Type B pancreatic cell (in vitro differentiated cells): ENCODE data around the gene ARL4A. TPM values are rescaled to one million over a fixed set of nuclear protein-coding genes. Genes with fewer than 3 reads are reported as not detected.
"Not testable (repeated sequence)": the region's sequence is repeated elsewhere in the genome, so short reads cannot be mapped to it uniquely, and the experiment has no call there.

Experiments
- DNase-seq: peaks from one replicate; pipeline ENCODE4 v3.0.0; 2021; ENCODE audit warnings: mixed read lengths; ENCODE audit not compliant: unreplicated experiment; ENCODE audit errors: extremely low spot score
- H3K27ac Mint-ChIP-seq: 2 replicates; pipeline ENCODE4 v1.8.0; 2021; ENCODE audit warnings: mild to moderate bottlenecking, mixed read lengths
- H3K27me3 Mint-ChIP-seq: 2 replicates; pipeline ENCODE4 v1.8.0; 2021; ENCODE audit warnings: mixed read lengths
- H3K36me3 Mint-ChIP-seq: 2 replicates; pipeline ENCODE4 v1.8.0; 2021; ENCODE audit warnings: mixed read lengths
- H3K4me1 Mint-ChIP-seq: one replicate; pipeline ENCODE4 v1.8.0; 2021; ENCODE audit warnings: mixed read lengths; ENCODE audit not compliant: unreplicated experiment
- H3K4me3 Mint-ChIP-seq: 2 replicates; pipeline ENCODE4 v1.8.0; 2021; ENCODE audit warnings: mild to moderate bottlenecking, mixed read lengths
- H3K9me3 Mint-ChIP-seq: 2 replicates; pipeline ENCODE4 v1.8.0; 2021; ENCODE audit warnings: mixed read lengths
- total RNA-seq: library from RNA; stranded (reverse); gene quantifications from 2 replicates; pipeline ENCODE4 v1.2.1, GENCODE V29; 2021; ENCODE audit warnings: low replicate concordance
- TF ChIP-seq, protein P1 (sequence below): fragments of 200-600 bp; sonication (generic); conservative IDR thresholded peaks from 2 replicates; pipeline ENCODE4 v1.5.0; 2021; ENCODE audit warnings: antibody characterized with exemption, mild to moderate bottlenecking

Gene ARL4A
- total RNA-seq, 1 donor from 2014 or later: 25.5 TPM

DNA sequence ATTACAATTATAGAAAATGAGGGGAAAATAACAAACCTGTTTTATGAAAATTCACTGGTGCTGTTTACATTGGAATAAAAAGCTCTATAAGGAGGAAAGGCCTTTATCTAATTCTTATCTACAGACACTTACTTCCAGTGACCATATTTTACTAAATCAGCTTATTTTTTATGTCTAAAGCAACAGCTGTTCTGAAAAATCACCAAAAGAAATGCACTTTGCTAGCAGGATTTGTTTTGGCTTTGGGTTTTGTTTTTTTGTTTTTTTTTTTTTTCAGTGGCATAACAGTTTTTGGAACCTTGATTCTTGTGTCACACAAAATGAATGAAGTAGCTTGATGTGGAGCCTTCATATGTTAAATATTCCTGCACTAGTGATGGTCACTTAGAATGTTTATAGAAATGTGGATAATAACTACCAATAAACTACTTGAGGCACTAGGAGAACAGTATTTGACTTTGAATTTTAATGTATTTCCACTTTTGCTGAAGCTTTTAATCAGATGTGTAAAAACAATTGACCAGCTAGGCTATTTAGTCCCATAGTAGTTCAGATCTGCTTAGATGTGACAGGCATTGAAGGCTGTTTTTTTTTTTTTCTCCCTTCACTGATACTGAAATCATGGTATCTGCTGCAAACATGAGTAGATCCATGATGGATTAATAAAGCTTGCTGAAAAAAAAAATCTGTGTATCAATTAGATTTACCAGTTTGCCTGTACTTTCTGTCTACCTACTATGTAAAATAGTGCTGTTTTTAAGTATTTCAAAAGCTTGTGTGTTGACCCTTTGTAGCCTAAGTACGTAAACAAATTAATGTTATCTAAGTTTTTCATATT, 2.8 kb downstream of the ARL4A start:
- peaks cover 6% of the 10 kb centered on the region for H3K36me3 Mint-ChIP-seq
- peaks cover 32% of the 10 kb centered on the region for H3K4me1 Mint-ChIP-seq
- no peaks in the 10 kb centered on the region for H3K27me3 Mint-ChIP-seq
- peak overlapping the region; percentile 95 for H3K4me3 Mint-ChIP-seq
- H3K9me3 Mint-ChIP-seq: no peaks in the 10 kb centered on the region
- no peak overlapping the region for H3K27ac Mint-ChIP-seq
- TF ChIP-seq, protein P1, sequence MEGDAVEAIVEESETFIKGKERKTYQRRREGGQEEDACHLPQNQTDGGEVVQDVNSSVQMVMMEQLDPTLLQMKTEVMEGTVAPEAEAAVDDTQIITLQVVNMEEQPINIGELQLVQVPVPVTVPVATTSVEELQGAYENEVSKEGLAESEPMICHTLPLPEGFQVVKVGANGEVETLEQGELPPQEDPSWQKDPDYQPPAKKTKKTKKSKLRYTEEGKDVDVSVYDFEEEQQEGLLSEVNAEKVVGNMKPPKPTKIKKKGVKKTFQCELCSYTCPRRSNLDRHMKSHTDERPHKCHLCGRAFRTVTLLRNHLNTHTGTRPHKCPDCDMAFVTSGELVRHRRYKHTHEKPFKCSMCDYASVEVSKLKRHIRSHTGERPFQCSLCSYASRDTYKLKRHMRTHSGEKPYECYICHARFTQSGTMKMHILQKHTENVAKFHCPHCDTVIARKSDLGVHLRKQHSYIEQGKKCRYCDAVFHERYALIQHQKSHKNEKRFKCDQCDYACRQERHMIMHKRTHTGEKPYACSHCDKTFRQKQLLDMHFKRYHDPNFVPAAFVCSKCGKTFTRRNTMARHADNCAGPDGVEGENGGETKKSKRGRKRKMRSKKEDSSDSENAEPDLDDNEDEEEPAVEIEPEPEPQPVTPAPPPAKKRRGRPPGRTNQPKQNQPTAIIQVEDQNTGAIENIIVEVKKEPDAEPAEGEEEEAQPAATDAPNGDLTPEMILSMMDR: no peak
- DNase-seq: no peak

DNA sequence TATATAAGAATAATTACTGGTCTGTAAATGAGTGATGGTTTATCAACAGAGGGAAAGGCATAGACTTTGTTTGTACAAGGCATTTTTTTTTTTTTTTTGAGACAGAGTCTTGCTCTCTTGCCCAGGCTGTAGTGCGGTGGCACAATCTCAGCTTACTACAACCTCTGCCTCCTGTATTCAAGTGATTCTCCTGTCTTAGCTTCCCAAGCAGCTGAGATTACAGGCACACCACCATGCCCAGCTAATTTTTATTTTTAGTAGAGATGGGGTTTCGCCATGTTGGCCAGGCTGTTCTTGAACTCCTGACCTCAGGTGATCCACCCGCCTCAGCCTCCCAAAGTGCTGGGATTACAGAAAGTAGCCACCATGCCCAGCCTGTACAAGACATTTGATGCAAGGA, 4.0 kb downstream of the ARL4A start:
- Mint-ChIP-seq H3K4me1 (peaks cover 28% of the 10 kb centered on the region), H3K4me3 (peak overlapping the region; percentile 58)
- not testable (repeated sequence) for H3K27me3 Mint-ChIP-seq, H3K27ac Mint-ChIP-seq, H3K36me3 Mint-ChIP-seq, H3K9me3 Mint-ChIP-seq, DNase-seq

DNA sequence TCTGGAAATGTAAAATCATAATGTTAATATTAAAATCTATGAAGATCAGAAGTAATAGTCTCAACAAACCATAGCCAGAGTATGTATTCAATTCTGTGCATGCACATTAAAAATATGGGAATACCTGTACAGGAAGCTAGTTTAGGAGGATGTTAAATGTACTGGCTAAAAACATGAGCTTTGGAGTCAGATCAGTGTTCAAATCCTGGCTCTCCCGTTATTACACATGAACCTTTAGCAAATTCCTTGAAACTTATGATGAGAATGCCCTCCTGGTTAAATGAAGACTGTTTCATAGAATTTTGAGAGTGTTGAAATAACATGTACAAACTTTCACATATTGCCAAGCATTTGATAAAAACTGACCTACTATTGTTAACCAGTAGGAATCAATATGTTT, 4.6 kb downstream of the ARL4A start:
- Mint-ChIP-seq H3K36me3 (peaks cover 6% of the 10 kb centered on the region), H3K4me3 (no peak overlapping the region), H3K9me3 (no peaks in the 10 kb centered on the region), H3K27me3 (no peaks in the 10 kb centered on the region), H3K4me1 (peaks cover 28% of the 10 kb centered on the region), H3K27ac (no peak overlapping the region)
- TF ChIP-seq, protein P1: no peak
- no peak for DNase-seq

DNA sequence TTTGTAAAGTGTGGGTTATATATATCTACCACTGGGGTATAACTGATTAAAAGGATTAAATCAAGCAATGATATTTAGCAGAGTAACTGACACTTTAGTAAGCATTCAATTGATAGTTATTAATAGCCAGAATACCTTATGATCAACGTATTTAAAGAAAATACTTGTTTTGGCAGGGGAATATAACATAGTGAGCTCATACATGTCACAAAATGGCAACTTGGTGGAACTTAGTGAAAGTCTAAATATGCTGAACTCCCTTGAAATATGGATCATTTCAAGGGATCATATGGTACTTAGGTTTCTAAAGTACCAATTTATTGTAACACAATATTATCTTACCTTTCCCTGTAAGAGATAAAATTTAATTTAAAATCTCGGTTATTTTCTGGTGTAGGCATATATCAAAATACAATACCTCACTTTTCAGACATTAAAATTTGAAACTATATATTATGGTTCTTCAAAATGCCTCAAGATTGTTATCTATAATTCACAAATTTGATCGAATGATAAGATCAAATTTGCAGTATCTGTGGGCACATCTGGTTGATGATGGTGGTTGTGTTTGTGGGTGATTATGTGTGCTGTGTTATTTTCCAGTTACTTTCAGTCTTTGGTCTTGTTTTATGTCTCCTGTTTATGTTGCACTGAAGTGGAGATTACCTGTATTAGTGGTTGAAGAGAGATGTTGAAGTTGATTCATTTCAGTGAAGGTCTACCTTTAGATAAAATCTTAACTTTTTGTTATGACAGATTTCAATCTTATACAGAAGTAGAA, 5.2 kb downstream of the ARL4A start:
- TF ChIP-seq, protein P1: no peak
- Mint-ChIP-seq H3K27me3 (no peaks in the 10 kb centered on the region), H3K4me1 (peaks cover 28% of the 10 kb centered on the region), H3K4me3 (peak overlapping the region; percentile 9), H3K36me3 (peaks cover 6% of the 10 kb centered on the region), H3K27ac (no peak overlapping the region), H3K9me3 (no peaks in the 10 kb centered on the region)
- DNase-seq: no peak

DNA sequence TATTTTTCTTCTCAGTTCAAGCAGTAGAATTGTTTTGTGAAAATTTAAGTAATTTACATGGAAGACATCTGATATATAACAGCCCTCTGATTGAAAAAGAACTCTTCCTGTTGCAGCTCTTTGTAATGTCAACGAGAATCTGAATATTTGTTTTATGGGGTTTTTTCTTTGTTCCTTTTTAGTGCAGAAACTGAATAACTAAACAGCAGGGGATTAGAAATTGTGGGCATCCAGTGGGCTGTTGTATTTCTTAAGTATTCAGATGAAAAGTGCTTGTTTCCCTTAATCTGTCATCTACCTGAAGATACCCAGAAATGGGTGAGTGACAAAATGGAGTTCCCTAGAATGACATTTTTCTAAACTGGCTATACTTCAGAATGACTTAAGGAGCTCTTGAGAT, 7.4 kb downstream of the ARL4A start:
- Mint-ChIP-seq H3K27ac (no peak overlapping the region), H3K27me3 (no peaks in the 10 kb centered on the region), H3K9me3 (no peaks in the 10 kb centered on the region), H3K4me3 (no peak overlapping the region), H3K4me1 (peaks cover 17% of the 10 kb centered on the region), H3K36me3 (peaks cover 12% of the 10 kb centered on the region)
- TF ChIP-seq, protein P1: no peak
- DNase-seq: no peak

DNA sequence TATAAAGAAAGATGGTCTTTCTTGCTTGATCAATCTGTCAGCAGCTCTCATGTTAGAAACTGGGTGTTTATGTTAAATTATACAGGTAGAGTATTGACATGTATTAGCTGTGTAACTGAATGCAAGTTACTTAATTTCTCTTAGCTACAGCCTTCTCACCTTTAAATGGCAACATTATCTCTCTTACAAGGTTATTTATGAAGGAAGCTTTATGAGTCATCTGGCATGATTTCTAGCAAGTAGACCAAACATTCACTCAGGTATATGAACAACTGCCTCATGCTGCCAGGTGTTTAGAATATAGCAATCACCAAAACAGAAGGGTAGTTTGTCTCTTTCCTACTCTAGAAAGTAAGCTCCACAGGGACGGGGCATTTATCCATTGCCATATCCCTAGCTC, 8.5 kb downstream of the ARL4A start:
- Mint-ChIP-seq H3K4me1 (peaks cover 12% of the 10 kb centered on the region), H3K27me3 (no peaks in the 10 kb centered on the region), H3K4me3 (no peak overlapping the region), H3K9me3 (no peaks in the 10 kb centered on the region), H3K36me3 (peaks cover 12% of the 10 kb centered on the region), H3K27ac (no peak overlapping the region)
- no peak for DNase-seq
- TF ChIP-seq, protein P1: no peak
